ENCODE results near the gene FCMR. TPM values are rescaled to one million over a fixed set of nuclear protein-coding genes. Genes with fewer than 3 reads are reported as not detected.
A peak's percentile ranks its signal among the peaks of the same experiment; 100 is the strongest.

Gene FCMR
- total and polyA plus RNA-seq, 9 of the 15 experiments (the other 6 are each of a cell fraction or from before 2014, with no cell fraction given): 0.11 to 0.82 (median 0.20) TPM; not detected in 5

- Histone ChIP-seq H3K9me1 (ENCODE audit: control insufficient read depth, insufficient read depth, low read length) (no peaks in the 10 kb centered on the region), H3K4me3 (no peak within 1 kb of the TSS), H3K36me3 (ENCODE audit: control insufficient read depth, insufficient read depth, low read length) (no peaks in the 10 kb centered on the region), H4K20me1 (replicated peaks; ENCODE audit: control insufficient read depth, insufficient read depth, low read length) (no peaks in the 10 kb centered on the region), H2AFZ (ENCODE audit: low read depth, low read length) (no peak within 1 kb of the TSS), H3K4me2 (ENCODE audit: insufficient read depth, low read length) (peak within 1 kb of the TSS; percentile 7; the same call in 1 of the 2 replicates), H3K9me3 (replicated peaks; ENCODE audit: control insufficient read depth, insufficient read depth, low read depth, low read length) (no peaks in the 10 kb centered on the region), H3K27ac (ENCODE audit: extremely low read depth, low read depth, low read length) (no peak within 1 kb of the TSS), H3K79me2 (ENCODE audit: control insufficient read depth, insufficient read depth, low read length) (no peaks in the 10 kb centered on the region), H3K4me1 (replicated peaks in 1 of 2; ENCODE audit: control insufficient read depth in 2 of 2, insufficient read depth in 2 of 2, low read length in 2 of 2) (peaks cover 0 to 5% of the 10 kb centered on the region in 2 experiments; a peak in 2 of 5 replicates), H3K27me3 (ENCODE audit: control insufficient read depth in 2 of 2, insufficient read depth in 2 of 2, low read length in 2 of 2) (peaks cover 8 to 17% of the 10 kb centered on the region in 2 experiments; a peak in 4 of 5 replicates), H3K9ac (ENCODE audit: insufficient read depth in 1 of 2, low read depth in 2 of 2, low read length in 2 of 2) (no peak within 1 kb of the TSS)
- 16% methylated on average over 19 of the region's 19 CpGs for WGBS (ENCODE audit: insufficient coverage, low coverage, missing lambda C conversion rate)
- ATAC-seq: peak; percentile 99
- POLR2A ChIA-PET: interaction anchor here (0.7 to 1.1 kb wide), 4 partner anchors 12 to 1549 kb away, joined by 3 to 5 read pairs (median 3); no protein-coding TSS in a partner anchor
- no TSS peak for BruUV-seq (replicated peaks)
- intact Hi-C loops (cut with micrococcal nuclease) (loop anchor here (1.0 to 2.0 kb wide), 2 partner anchors 46 to 117 kb away; no protein-coding TSS in a partner anchor), in situ Hi-C loops (cut with MboI) (no loop called here)
- CTCF ChIA-PET (ENCODE audit: low intra/inter-chr PET ratio): interaction anchor here (0.6 to 2.0 kb wide), 3 partner anchors 48 to 230 kb away, joined by 4 to 9 read pairs (median 5); partner anchors contain the start of gene DYRK3
- peak; percentile 82 to 91 (median 88) for DNase-seq (ENCODE audit: extremely low read depth in 1 of 4, low spot score in 3 of 4)
- peak; percentile 97 for FAIRE-seq
- TF ChIP-seq U2AF1 (optimal IDR thresholded peaks at IDR 0.05; ENCODE audit: low read depth, low read length): no peak
- no peak for TF ChIP-seq STAT5B (CRISPR knock-in tag; IDR thresholded peaks at IDR 0.05)
- TF ChIP-seq RBM15 (IDR thresholded peaks at IDR 0.05; ENCODE audit: insufficient read depth, low read length): no peak
- TF ChIP-seq ETS1 (conservative IDR thresholded peaks at IDR 0.05; ENCODE audit: control insufficient read depth, low read depth, low read length): no peak
- TF ChIP-seq ID3 (CRISPR knock-in tag; IDR thresholded peaks at IDR 0.05): no peak
- no peak for TF ChIP-seq ID3 (tag; IDR thresholded peaks at IDR 0.05)
- no peak for TF ChIP-seq RBM25 (IDR thresholded peaks at IDR 0.05; ENCODE audit: low read depth, low read length, severe bottlenecking)
- TF ChIP-seq L3MBTL2 (IDR thresholded peaks at IDR 0.05): no peak
These were observed 56.6 kb downstream of the FCMR start, which contains the start of gene IL20 for GRCh38 chr1:206864939-206865671. IL20 (plus strand) TSS chr1:206865623; CDS start chr1:206865853, 230 bp downstream.

Data from K562 (cell line).